22Rv1 (cell line): ENCODE results near the gene AMPH.
"Not testable (repeated sequence)": the region's sequence is repeated elsewhere in the genome, so short reads cannot be mapped to it uniquely, and the experiment has no call there.

Experiments
- H3K27ac ChIP-seq: fragments of 450-650 bp; 2 replicates; pipeline ENCODE4 v1.5.1; 2017
- CTCF ChIP-seq: fragments of 450-650 bp; IDR thresholded peaks from 2 replicates; pipeline ENCODE4 v1.5.1; 2017; ENCODE audit warnings: mild to moderate bottlenecking
- ZFX ChIP-seq: fragments of 450-650 bp; IDR thresholded peaks from 2 replicates; pipeline ENCODE4 v1.6.1; 2017; ENCODE audit warnings: antibody characterized with exemption, borderline replicate concordance

AMPH gene

GRCh38 chr7:38367301-38367890 lies 263.8 kb downstream of the AMPH start:
- TF ChIP-seq ZFX (no peak), CTCF (no peak)
- no peak overlapping the region for H3K27ac ChIP-seq

- not testable (repeated sequence) for H3K27ac ChIP-seq
Observed at GRCh38 chr7:38363379-38363778, 267.8 kb downstream of the AMPH start.

GRCh38 chr7:38362611-38363237 lies 268.4 kb downstream of the AMPH start:
- not testable (repeated sequence) for H3K27ac ChIP-seq

More at GRCh38 chr7:38363379-38363778, 267.8 kb downstream of the AMPH start:
- peak; percentile 83 for TF ChIP-seq CTCF

GRCh38 chr7:38360776-38361175 lies 270.4 kb downstream of the AMPH start:
- no peak for TF ChIP-seq ZFX
- no peak for TF ChIP-seq CTCF
- no peak overlapping the region for H3K27ac ChIP-seq

- H3K27ac ChIP-seq = not testable (repeated sequence)
Observed at GRCh38 chr7:38359071-38359601, 272.0 kb downstream of the AMPH start.

GRCh38 chr7:38358273-38358831 lies 272.8 kb downstream of the AMPH start:
- not testable (repeated sequence) for H3K27ac ChIP-seq

More at GRCh38 chr7:38359071-38359601, 272.0 kb downstream of the AMPH start:
- TF ChIP-seq CTCF = peak; percentile 92

- not testable (repeated sequence) for H3K27ac ChIP-seq
- TF ChIP-seq CTCF = peak; percentile 90
Observed at GRCh38 chr7:38354271-38354851, 276.8 kb downstream of the AMPH start.

GRCh38 chr7:38353431-38353881 lies 277.7 kb downstream of the AMPH start:
- H3K27ac ChIP-seq = not testable (repeated sequence)
